Smooth muscle cell (in vitro differentiated cells): ENCODE measurements around the gene SIGLEC6. TPM values are rescaled to one million over a fixed set of nuclear protein-coding genes. Genes with fewer than 3 reads are reported as not detected.

Experiments
- DNase-seq: peaks from one replicate; lab custom pipeline; 2025; ENCODE audit not compliant: unreplicated experiment; lab: John Stamatoyannopoulos, UW
- H2AFZ ChIP-seq: fragments of 200-600 bp; sonication (generic); 2 replicates; pipeline ENCODE4 v1.6.0; 2016; ENCODE audit warnings: antibody characterized with exemption, low read depth, mild to moderate bottlenecking
- H3F3A ChIP-seq: fragments of 200-600 bp; sonication (generic); 2 replicates; pipeline ENCODE4 v1.6.0; 2017; ENCODE audit warnings: antibody characterized with exemption, low read depth
- H3K27ac ChIP-seq: fragments of 200-600 bp; sonication (generic); 2 replicates; pipeline ENCODE4 v1.5.1; 2016; ENCODE audit warnings: low read depth, mild to moderate bottlenecking
- H3K27me3 ChIP-seq: fragments of 200-600 bp; sonication (generic); 2 replicates; pipeline ENCODE4 v1.6.1; 2016; ENCODE audit warnings: low read depth, mild to moderate bottlenecking
- H3K36me3 ChIP-seq: fragments of 200-600 bp; sonication (generic); 2 replicates; pipeline ENCODE4 v1.5.1; 2016; ENCODE audit warnings: low read depth
- H3K4me1 ChIP-seq: fragments of 200-600 bp; sonication (generic); 2 replicates; pipeline ENCODE4 v1.5.1; 2016; ENCODE audit warnings: low read depth
- H3K4me2 ChIP-seq: fragments of 200-600 bp; sonication (generic); 2 replicates; pipeline ENCODE4 v1.6.0; 2016; ENCODE audit warnings: mild to moderate bottlenecking
- H3K4me3 ChIP-seq: fragments of 200-600 bp; sonication (generic); 2 replicates; pipeline ENCODE4 v1.5.1; 2016; ENCODE audit warnings: mild to moderate bottlenecking
- H3K79me2 ChIP-seq: fragments of 200-600 bp; sonication (generic); 2 replicates; pipeline ENCODE4 v1.6.0; 2016; ENCODE audit warnings: low read depth, mild to moderate bottlenecking
- H3K9ac ChIP-seq: fragments of 200-600 bp; sonication (generic); 2 replicates; pipeline ENCODE4 v1.6.0; 2016; ENCODE audit warnings: low read depth
- H3K9me3 ChIP-seq: fragments of 200-600 bp; sonication (generic); replicated peaks from 2 replicates; pipeline ENCODE4 v1.5.1; 2016; ENCODE audit warnings: low read depth
- H4K20me1 ChIP-seq: fragments of 200-600 bp; sonication (generic); 2 replicates; pipeline ENCODE4 v1.6.0; 2016; ENCODE audit warnings: low read depth
- CTCF ChIP-seq: fragments of 200-600 bp; sonication (generic); IDR thresholded peaks from 2 replicates; pipeline ENCODE4 v1.5.1; 2017; ENCODE audit warnings: borderline replicate concordance, mild to moderate bottlenecking, antibody characterized with exemption; ENCODE audit not compliant: insufficient read depth, poor library complexity, severe bottlenecking
- WGBS: methylation state at CpG from one replicate; pipeline ENCODE4 v1.1.7; 2016; ENCODE audit warnings: low lambda C conversion rate; 5-methylcytosine and 5-hydroxymethylcytosine counted together
- polyA plus RNA-seq: library from polyadenylated mRNA; unstranded; fragments of >200 nt; fragmentation: Nextera tagmentation; extraction: Ambion mirVana; gene quantifications from 2 replicates; pipeline ENCODE4 v1.2.1, GENCODE V29; 2016
- total RNA-seq: library from RNA; depleted of rRNA; stranded (reverse); fragments of >200 nt; gene quantifications from 2 replicates; pipeline ENCODE4 v1.2.3, GENCODE V29; 2014

SIGLEC6 gene
- total and polyA plus RNA-seq, 2 experiments from 2014 or later: 2.0 TPM; not detected in 1

DNA sequence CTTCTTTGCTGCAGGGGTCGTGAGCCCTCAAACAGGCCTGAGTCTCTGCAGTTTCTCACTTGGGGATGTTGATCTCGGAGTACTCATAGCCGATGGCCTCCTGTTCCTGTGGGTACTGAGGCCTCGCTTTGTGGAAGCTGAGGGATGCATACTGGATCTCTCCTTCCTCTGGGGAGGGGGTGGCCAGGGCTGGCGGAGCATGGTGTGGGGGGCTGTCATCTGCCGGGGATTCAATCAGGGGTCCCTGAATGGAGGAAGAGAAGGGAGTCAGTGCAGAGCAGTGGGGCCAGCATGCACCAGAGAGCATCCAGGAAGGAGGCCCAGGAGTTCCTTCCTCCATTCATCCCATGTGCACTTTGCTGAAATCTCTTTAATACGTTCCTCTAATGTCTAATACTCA is 39.9 kb downstream of the SIGLEC6 start:
- no peak overlapping the region for H3K9ac ChIP-seq
- H3K27ac ChIP-seq: no peak overlapping the region
- no peak for DNase-seq
- no peaks in the 10 kb centered on the region for H3K79me2 ChIP-seq
- no peaks in the 10 kb centered on the region for H3K36me3 ChIP-seq
- no peaks in the 10 kb centered on the region for H3K4me1 ChIP-seq
- no peaks in the 10 kb centered on the region for H3K27me3 ChIP-seq
- no peaks in the 10 kb centered on the region for H3F3A ChIP-seq
- H3K4me2 ChIP-seq: no peak overlapping the region
- H4K20me1 ChIP-seq: no peaks in the 10 kb centered on the region
- H3K9me3 ChIP-seq: no peaks in the 10 kb centered on the region
- no peak for TF ChIP-seq CTCF
- 70% methylated on average over 7 of the region's 7 CpGs for WGBS
- H3K4me3 ChIP-seq: no peak overlapping the region
- H2AFZ ChIP-seq: no peak overlapping the region

DNA sequence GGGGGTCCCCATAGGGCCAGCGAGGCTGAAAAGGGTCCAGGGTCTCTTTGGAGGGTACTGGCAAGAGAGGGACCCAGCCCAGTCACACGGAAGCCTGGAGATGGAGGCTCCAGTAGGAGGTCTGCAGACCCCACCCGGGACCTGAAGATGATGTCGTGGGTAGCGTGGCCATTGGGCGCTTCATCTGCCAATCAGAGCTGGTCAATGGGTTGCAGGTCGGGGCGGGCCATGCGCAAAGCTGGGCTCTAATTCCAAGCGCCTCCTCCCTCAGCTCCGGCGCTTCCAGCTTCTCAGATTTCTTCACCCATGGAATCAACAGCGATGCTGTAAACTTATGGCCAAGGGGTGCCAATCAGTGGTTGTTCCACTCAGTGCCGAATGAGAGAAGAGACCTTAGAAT is 40.8 kb downstream of the SIGLEC6 start:
- Histone ChIP-seq H3K27ac (no peak overlapping the region), H3K9ac (no peak overlapping the region), H3K4me1 (no peaks in the 10 kb centered on the region), H3K79me2 (no peaks in the 10 kb centered on the region), H3K36me3 (no peaks in the 10 kb centered on the region), H3F3A (no peaks in the 10 kb centered on the region), H3K4me2 (no peak overlapping the region), H3K4me3 (no peak overlapping the region), H3K9me3 (no peaks in the 10 kb centered on the region), H3K27me3 (no peaks in the 10 kb centered on the region), H4K20me1 (no peaks in the 10 kb centered on the region), H2AFZ (no peak overlapping the region)
- DNase-seq: no peak
- WGBS: 85% methylated on average over 13 of the region's 14 CpGs
- no peak for TF ChIP-seq CTCF

DNA sequence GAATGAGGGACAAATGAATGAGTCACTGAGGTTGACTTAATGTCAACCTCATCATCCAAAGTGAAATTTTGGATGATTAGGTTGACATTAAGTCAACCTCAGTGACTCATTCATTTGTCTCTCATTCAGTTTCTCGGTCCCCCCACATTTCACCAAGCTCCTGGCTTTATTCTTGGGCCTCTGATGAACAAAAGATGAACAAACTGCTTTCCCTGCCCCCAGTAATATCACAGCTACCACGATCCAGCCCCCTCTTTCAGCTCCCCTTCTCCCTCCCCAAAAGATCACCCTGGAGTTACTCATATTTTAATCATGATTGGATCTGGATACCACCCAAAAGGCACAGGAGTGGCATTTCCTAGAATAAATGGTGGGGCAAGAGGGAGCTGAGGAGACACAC is 42.4 kb downstream of the SIGLEC6 start:
- WGBS: 47% methylated on average over 2 of the region's 2 CpGs
- TF ChIP-seq CTCF: no peak
- Histone ChIP-seq H3K9me3 (no peaks in the 10 kb centered on the region), H3K27me3 (no peaks in the 10 kb centered on the region), H3K4me1 (no peaks in the 10 kb centered on the region), H3K36me3 (no peaks in the 10 kb centered on the region), H3F3A (no peaks in the 10 kb centered on the region), H3K9ac (no peak overlapping the region), H3K27ac (no peak overlapping the region), H3K4me2 (no peak overlapping the region), H3K79me2 (no peaks in the 10 kb centered on the region), H2AFZ (no peak overlapping the region), H4K20me1 (no peaks in the 10 kb centered on the region), H3K4me3 (no peak overlapping the region)
- DNase-seq: no peak

DNA sequence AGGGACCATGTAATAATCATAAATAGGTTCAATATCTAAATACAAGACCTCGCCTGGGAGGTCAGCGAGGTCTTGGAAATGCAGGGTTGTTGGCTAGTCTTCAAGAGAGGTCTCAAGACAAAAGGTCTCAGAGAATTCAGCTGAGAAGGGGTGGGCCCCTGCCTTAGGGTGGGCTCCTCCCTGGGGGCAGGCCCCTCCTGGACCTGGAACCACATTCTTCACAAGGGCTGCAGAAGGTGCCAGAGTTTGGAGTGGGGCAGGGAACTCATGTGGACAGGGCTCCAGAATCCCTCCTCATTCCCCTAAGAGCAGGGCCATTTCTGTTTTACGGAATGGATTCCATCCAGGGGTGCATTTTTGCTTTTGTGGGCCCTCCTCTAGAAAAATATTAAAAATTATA is 43.0 kb downstream of the SIGLEC6 start:
- H3K36me3 ChIP-seq: no peaks in the 10 kb centered on the region
- no peaks in the 10 kb centered on the region for H4K20me1 ChIP-seq
- TF ChIP-seq CTCF: no peak
- H3K79me2 ChIP-seq: no peaks in the 10 kb centered on the region
- whole genome bisulfite sequencing: 51% methylated on average over 3 of the region's 3 CpGs
- no peak overlapping the region for H2AFZ ChIP-seq
- no peaks in the 10 kb centered on the region for H3F3A ChIP-seq
- no peak overlapping the region for H3K9ac ChIP-seq
- H3K27me3 ChIP-seq: no peaks in the 10 kb centered on the region
- DNase-seq: no peak
- H3K4me3 ChIP-seq: no peak overlapping the region
- H3K4me2 ChIP-seq: no peak overlapping the region
- no peaks in the 10 kb centered on the region for H3K9me3 ChIP-seq
- no peaks in the 10 kb centered on the region for H3K4me1 ChIP-seq
- H3K27ac ChIP-seq: no peak overlapping the region
